Adrenal gland (tissue), 12 donors: ENCODE measurements around the gene PRSS21. TPM values are rescaled to one million over a fixed set of nuclear protein-coding genes. Genes with fewer than 3 reads are reported as not detected.

ENCODE experiments used
- DNase-seq, 7 donors: peaks; one replicate each; pipeline ENCODE4 v3.0.0-alpha.2; 2019 to 2020
- H3K27ac ChIP-seq, 5 donors: fragments of 200-600 bp; sonication (generic) in 4 of 5; 1 replicate in 3 of 5; 2 replicates in 2 of 5; pipeline versions ENCODE4 v1.5.1 to v1.8.0; 2016 to 2020; ENCODE audit warnings: mild to moderate bottlenecking in 1 of 5
- H3K27me3 ChIP-seq: fragments of 200-600 bp; 2 replicates; pipeline ENCODE4 v1.8.0; 2021
- H3K36me3 ChIP-seq, 2 donors: fragments of 200-600 bp; replicated peaks in 1 of 2; 1 replicate in 1 of 2; 2 replicates in 1 of 2; pipeline versions ENCODE4 v1.5.1 to v1.8.0; 2018 to 2022
- H3K4me1 ChIP-seq, 2 donors: fragments of 200-600 bp; replicated peaks in 1 of 2; 1 replicate in 1 of 2; 2 replicates in 1 of 2; pipeline versions ENCODE4 v1.5.1 to v1.8.0; 2018 to 2021
- H3K4me3 ChIP-seq, 4 donors: fragments of 200-600 bp; sonication (generic) in 3 of 4; one replicate each; pipeline ENCODE4 v1.5.1; 2016 to 2018
- H3K9me3 ChIP-seq, 3 donors: fragments of 200-600 bp; sonication (generic) in 1 of 3; replicated peaks in 1 of 3; 1 replicate in 2 of 3; 2 replicates in 1 of 3; pipeline versions ENCODE4 v1.5.1 to v1.8.0; 2016 to 2021
- POLR2A ChIP-seq, 2 donors: fragments of 450-650 bp; IDR thresholded peaks; one replicate each; pipeline ENCODE4 v1.6.1; 2017; ENCODE audit warnings: antibody characterized with exemption in 2 of 2, mild to moderate bottlenecking in 2 of 2, moderate library complexity in 1 of 2
- WGBS, 4 donors: extraction: QIAGEN DNeasy Blood & Tissue Kit in 2 of 4; methylation state at CpG; one replicate each; pipeline versions ENCODE4 v1.1.5 to v1.1.7; 2013 to 2017; 5-methylcytosine and 5-hydroxymethylcytosine counted together
- intact Hi-C, 2 donors: fragments of 100-400 bp; cut with DNase I; formaldehyde crosslinking; loops; one replicate each; pipeline versions ENCODE4 v1.14.1 to v1.15.0; 2022 to 2023
- polyA plus RNA-seq, 3 donors: library from polyadenylated mRNA; stranded (reverse); fragments of 200-250 nt in 2 of 3; fragments of 350-450 nt in 1 of 3; fragmentation: Illumina TruSeq in 1 of 3; extraction: RNeasy Lipid Tissue Mini Kit (QIAGEN cat#74804) in 1 of 3; gene quantifications; one replicate each; pipeline ENCODE4 v1.2.3, GENCODE V29; 2013 to 2014
- total RNA-seq, 9 donors: library from RNA; depleted of rRNA in 4 of 9; stranded (reverse); fragments of >200 nt in 4 of 9; fragments of 120-200 nt in 1 of 9; fragmentation: NEBNext Ultra II Directional in 1 of 9; extraction: Animal tissue kit (Norgen Biotek cat#: 25700) in 1 of 9; gene quantifications; one replicate each; pipeline versions ENCODE4 v1.1.0 to v1.2.4, GENCODE V29; 2013 to 2023
- TF ChIP-seq, protein P1 (sequence below), 6 experiments: fragments of 450-650 bp in 4 of 6; fragments of 200-600 bp in 2 of 6; sonication (generic) in 1 of 6; IDR thresholded peaks; 1 replicate in 5 of 6; 2 replicates in 1 of 6; pipeline versions ENCODE4 v1.5.1 to v1.8.0; 2016 to 2021; ENCODE audit warnings: antibody characterized with exemption in 6 of 6, mild to moderate bottlenecking in 2 of 6, moderate library complexity in 1 of 6
- donor health status: healthy with polysubstance abuse.
- donor health status: Bipolar disorder and iron deficiency.
- donor health status: DM: yes; HTN: yes; CAD: no.
- donor health status: DM: no; HTN: no; CAD: no.
- donor health status: DM: no; HTN: no; CAD: no.
- donor health status: DM: yes; HTN: yes; CAD: no.

The PRSS21 gene
- total and polyA plus RNA-seq, 12 donors: 0.20 to 2.6 (median 0.85) TPM; not detected in 6

DNA sequence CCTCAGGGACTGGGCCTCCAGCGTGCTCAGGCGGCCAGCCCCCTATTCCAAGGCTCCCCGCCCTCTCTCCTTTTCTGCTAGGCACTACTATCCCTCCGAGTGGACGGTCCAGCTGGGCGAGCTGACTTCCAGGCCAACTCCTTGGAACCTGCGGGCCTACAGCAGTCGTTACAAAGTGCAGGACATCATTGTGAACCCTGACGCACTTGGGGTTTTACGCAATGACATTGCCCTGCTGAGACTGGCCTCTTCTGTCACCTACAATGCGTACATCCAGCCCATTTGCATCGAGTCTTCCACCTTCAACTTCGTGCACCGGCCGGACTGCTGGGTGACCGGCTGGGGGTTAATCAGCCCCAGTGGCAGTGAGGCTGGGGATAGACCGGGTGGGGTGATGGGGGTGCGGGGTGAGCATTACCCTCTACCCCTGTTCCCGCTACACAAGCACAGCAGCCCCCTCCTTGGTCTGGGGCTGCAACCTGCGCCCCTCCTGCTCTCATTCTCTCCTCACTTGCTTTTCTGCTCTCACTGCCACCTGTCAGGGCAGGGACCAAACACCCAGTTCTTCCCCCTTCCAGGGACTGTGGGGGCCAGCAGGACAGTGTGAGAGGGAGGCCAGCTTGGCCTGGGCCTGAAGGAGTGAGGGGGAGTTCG is 17.7 kb upstream of the PRSS21 start:
- Histone ChIP-seq H3K27ac (no peak overlapping the region), H3K4me3 (no peak overlapping the region), H3K36me3 (no peaks in the 10 kb centered on the region), H3K9me3 (no peaks in the 10 kb centered on the region), H3K27me3 (peaks cover 4% of the 10 kb centered on the region), H3K4me1 (peaks cover 0 to 4% of the 10 kb centered on the region in 2 donors)
- DNase-seq: no peak
- intact Hi-C loops: no loop called here
- WGBS, 4 donors: 83 to 94% (median 87%) methylated on average over 15 to 21 of the region's 21 CpGs
- TF ChIP-seq, protein P1, sequence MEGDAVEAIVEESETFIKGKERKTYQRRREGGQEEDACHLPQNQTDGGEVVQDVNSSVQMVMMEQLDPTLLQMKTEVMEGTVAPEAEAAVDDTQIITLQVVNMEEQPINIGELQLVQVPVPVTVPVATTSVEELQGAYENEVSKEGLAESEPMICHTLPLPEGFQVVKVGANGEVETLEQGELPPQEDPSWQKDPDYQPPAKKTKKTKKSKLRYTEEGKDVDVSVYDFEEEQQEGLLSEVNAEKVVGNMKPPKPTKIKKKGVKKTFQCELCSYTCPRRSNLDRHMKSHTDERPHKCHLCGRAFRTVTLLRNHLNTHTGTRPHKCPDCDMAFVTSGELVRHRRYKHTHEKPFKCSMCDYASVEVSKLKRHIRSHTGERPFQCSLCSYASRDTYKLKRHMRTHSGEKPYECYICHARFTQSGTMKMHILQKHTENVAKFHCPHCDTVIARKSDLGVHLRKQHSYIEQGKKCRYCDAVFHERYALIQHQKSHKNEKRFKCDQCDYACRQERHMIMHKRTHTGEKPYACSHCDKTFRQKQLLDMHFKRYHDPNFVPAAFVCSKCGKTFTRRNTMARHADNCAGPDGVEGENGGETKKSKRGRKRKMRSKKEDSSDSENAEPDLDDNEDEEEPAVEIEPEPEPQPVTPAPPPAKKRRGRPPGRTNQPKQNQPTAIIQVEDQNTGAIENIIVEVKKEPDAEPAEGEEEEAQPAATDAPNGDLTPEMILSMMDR (IDR thresholded peaks at IDR 0.05): no peak
- TF ChIP-seq POLR2A (IDR thresholded peaks at IDR 0.05): no peak

DNA sequence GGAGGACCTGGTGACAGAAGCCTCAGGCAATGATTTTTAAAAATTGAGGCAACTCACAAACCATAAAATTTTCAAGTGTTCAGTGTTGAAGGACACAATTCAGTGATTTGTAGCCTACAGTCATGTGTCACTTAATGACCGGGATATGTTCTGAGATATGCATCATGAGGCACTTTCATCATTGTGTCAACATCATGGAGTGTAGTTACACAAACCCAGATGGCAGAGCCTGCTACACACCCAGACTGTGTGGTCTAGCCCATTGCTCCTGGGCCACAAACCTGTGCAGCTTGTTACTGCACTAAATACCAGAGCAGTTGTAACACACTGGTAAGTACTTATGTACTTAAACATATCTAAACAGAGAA is 17.2 kb upstream of the PRSS21 start:
- DNase-seq: no peak
- no peak overlapping the region for H3K27ac ChIP-seq
- no peaks in the 10 kb centered on the region for H3K36me3 ChIP-seq
- H3K4me1 ChIP-seq: no peaks in the 10 kb centered on the region
- TF ChIP-seq POLR2A (IDR thresholded peaks at IDR 0.05): no peak
- TF ChIP-seq, protein P1 (IDR thresholded peaks at IDR 0.05): no peak
- intact Hi-C loops: loop anchor here in 1 of 2 donors (10.0 kb wide), 1 partner anchor 275 kb away; no protein-coding TSS in a partner anchor
- H3K27me3 ChIP-seq: peaks cover 4% of the 10 kb centered on the region
- no peaks in the 10 kb centered on the region for H3K9me3 ChIP-seq
- 14 to 59% (median 52%) methylated on average over 1 of the region's 1 CpG for WGBS, 4 donors
- no peak overlapping the region for H3K4me3 ChIP-seq

GRCh38 chr16:2803545-2804195 is 13.4 kb upstream of the PRSS21 start:
- Histone ChIP-seq H3K27me3 (peaks cover 7% of the 10 kb centered on the region), H3K27ac (no peak overlapping the region), H3K4me3 (no peak overlapping the region), H3K36me3 (no peaks in the 10 kb centered on the region), H3K4me1 (no peaks in the 10 kb centered on the region), H3K9me3 (no peaks in the 10 kb centered on the region)
- no peak for DNase-seq
- 84 to 88% (median 86%) methylated on average over 3 of the region's 3 CpGs for WGBS, 4 donors
- TF ChIP-seq, protein P1 (IDR thresholded peaks at IDR 0.05): no peak
- no peak for TF ChIP-seq POLR2A (IDR thresholded peaks at IDR 0.05)
- intact Hi-C loops: loop anchor here in 1 of 2 donors (10.0 kb wide), 1 partner anchor 271 kb away; no protein-coding TSS in a partner anchor

DNA sequence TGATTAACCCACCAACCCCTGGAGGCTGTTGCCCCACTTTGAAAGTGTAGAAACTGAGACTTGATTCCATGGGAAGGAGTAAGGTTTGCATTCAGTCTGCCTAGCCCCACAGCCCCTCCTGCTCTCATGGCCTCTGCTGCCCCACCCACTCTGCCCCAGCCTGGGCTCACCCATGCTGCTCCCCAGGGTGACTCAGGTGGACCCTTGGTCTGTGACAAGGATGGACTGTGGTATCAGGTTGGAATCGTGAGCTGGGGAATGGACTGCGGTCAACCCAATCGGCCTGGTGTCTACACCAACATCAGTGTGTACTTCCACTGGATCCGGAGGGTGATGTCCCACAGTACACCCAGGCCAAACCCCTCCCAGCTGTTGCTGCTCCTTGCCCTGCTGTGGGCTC is 12.3 kb upstream of the PRSS21 start:
- no peaks in the 10 kb centered on the region for H3K36me3 ChIP-seq
- DNase-seq: no peak
- peaks cover 3% of the 10 kb centered on the region for H3K27me3 ChIP-seq
- WGBS, 4 donors: 75 to 89% (median 87%) methylated on average over 4 of the region's 4 CpGs; no CpG with 5 or more reads in 1 of the 4 donors
- no peaks in the 10 kb centered on the region for H3K4me1 ChIP-seq
- H3K9me3 ChIP-seq: no peaks in the 10 kb centered on the region
- H3K4me3 ChIP-seq: no peak overlapping the region
- H3K27ac ChIP-seq: no peak overlapping the region
- TF ChIP-seq, protein P1 (IDR thresholded peaks at IDR 0.05): no peak
- TF ChIP-seq POLR2A (IDR thresholded peaks at IDR 0.05): no peak
- intact Hi-C loops: loop anchor here in 1 of 2 donors (10.0 kb wide), 1 partner anchor 270 kb away; no protein-coding TSS in a partner anchor
